Gastroesophageal sphincter (tissue), 4 donors: ENCODE measurements around the gene SPATA6. TPM values are rescaled to one million over a fixed set of nuclear protein-coding genes. Genes with fewer than 3 reads are reported as not detected.
A peak's percentile ranks its signal among the peaks of the same experiment; 100 is the strongest.

Experiments
- ATAC-seq: fragments of 150-250 bp; one replicate; pipeline ENCODE4 v1.9.1; 2016; ENCODE audit warnings: mild to moderate bottlenecking, moderate library complexity
- H3K27ac ChIP-seq, 4 donors: fragments of 200-600 bp; sonication (generic) in 3 of 4; 1 replicate in 3 of 4; 2 replicates in 1 of 4; pipeline ENCODE4 v1.5.1; 2016 to 2019
- H3K27me3 ChIP-seq: fragments of 200-600 bp; sonication (generic); one replicate; pipeline ENCODE4 v1.5.1; 2019
- H3K36me3 ChIP-seq, 2 donors: fragments of 200-600 bp; sonication (generic); one replicate each; pipeline ENCODE4 v1.5.1; 2019; ENCODE audit warnings: control low read depth in 1 of 2
- H3K4me1 ChIP-seq, 3 donors: fragments of 200-600 bp; sonication (generic); 1 replicate in 2 of 3; 2 replicates in 1 of 3; pipeline ENCODE4 v1.5.1; 2016 to 2019; ENCODE audit warnings: control low read depth in 2 of 3
- H3K4me3 ChIP-seq, 2 donors: fragments of 200-600 bp; sonication (generic); one replicate each; pipeline ENCODE4 v1.5.1; 2019; ENCODE audit warnings: mild to moderate bottlenecking in 1 of 2, moderate library complexity in 1 of 2
- H3K9me3 ChIP-seq, 3 donors: fragments of 200-600 bp; sonication (generic); one replicate each; pipeline ENCODE4 v1.5.1; 2017 to 2019; ENCODE audit warnings: control low read depth in 2 of 3
- EP300 ChIP-seq: sonication (generic); formaldehyde crosslinking; IDR thresholded peaks from one replicate; pipeline ENCODE4 v1.6.1; 2017; ENCODE audit warnings: antibody characterized with exemption, mild to moderate bottlenecking
- POLR2A ChIP-seq, 2 donors: fragments of 450-650 bp; IDR thresholded peaks; one replicate each; pipeline ENCODE4 v1.6.1; 2017; ENCODE audit warnings: antibody characterized with exemption in 2 of 2, mild to moderate bottlenecking in 2 of 2, moderate library complexity in 1 of 2
- POLR2AphosphoS5 ChIP-seq: sonication (generic); formaldehyde crosslinking; IDR thresholded peaks from one replicate; pipeline ENCODE4 v1.6.1; 2017; ENCODE audit warnings: antibody characterized with exemption
- WGBS, 2 donors: methylation state at CpG; one replicate each; pipeline ENCODE4 v1.1.5; 2018; ENCODE audit warnings: low coverage in 1 of 2; 5-methylcytosine and 5-hydroxymethylcytosine counted together
- small RNA-seq, 4 donors: library from RNA; depleted of rRNA; stranded (forward); fragments of <200 nt; gene quantifications; one replicate each; pipeline ENCODE3, GENCODE V24; 2016
- total RNA-seq, 4 donors: library from RNA; depleted of rRNA; stranded (reverse); fragments of >200 nt; gene quantifications; one replicate each; pipeline ENCODE4 v1.1.0, GENCODE V29; 2016
- TF ChIP-seq, protein P1 (sequence below), 4 experiments: fragments of 200-600 bp in 2 of 4; fragments of 450-650 bp in 2 of 4; sonication (generic) in 1 of 4; IDR thresholded peaks; one replicate each; pipeline ENCODE4 v1.5.1; 2017 to 2019; ENCODE audit warnings: antibody characterized with exemption in 4 of 4, mild to moderate bottlenecking in 2 of 4, moderate library complexity in 2 of 4

Gene SPATA6
- total RNA-seq, 4 donors from 2014 or later, result 16.3 to 31.9 (median 16.4) TPM

DNA sequence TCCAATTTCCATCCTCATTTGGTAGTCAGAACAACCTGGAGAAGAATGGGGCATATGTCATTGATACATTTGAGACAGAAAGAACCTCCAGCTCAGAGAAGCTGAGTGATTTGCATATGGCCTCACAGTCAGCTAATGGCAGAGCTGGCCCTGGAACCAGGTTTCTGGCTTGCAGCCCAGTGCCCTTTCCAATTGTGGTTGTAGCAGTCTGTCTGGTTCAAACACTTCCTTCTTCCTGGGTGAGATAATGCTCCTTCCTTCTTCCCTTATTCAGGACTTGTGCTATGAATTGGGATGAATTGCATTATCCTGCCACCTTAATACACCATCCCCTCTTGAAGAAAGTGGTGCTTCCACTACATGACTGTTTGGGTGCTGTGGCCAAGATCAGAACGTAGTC is 225.3 kb downstream of the SPATA6 start:
- Histone ChIP-seq H3K9me3 (no peaks in the 10 kb centered on the region), H3K27ac (no peak overlapping the region), H3K36me3 (no peaks in the 10 kb centered on the region), H3K4me3 (no peak overlapping the region), H3K27me3 (no peaks in the 10 kb centered on the region), H3K4me1 (no peaks in the 10 kb centered on the region)
- TF ChIP-seq POLR2AphosphoS5 (no peak), EP300 (no peak), POLR2A (IDR thresholded peaks at IDR 0.05) (no peak)
- TF ChIP-seq, protein P1, sequence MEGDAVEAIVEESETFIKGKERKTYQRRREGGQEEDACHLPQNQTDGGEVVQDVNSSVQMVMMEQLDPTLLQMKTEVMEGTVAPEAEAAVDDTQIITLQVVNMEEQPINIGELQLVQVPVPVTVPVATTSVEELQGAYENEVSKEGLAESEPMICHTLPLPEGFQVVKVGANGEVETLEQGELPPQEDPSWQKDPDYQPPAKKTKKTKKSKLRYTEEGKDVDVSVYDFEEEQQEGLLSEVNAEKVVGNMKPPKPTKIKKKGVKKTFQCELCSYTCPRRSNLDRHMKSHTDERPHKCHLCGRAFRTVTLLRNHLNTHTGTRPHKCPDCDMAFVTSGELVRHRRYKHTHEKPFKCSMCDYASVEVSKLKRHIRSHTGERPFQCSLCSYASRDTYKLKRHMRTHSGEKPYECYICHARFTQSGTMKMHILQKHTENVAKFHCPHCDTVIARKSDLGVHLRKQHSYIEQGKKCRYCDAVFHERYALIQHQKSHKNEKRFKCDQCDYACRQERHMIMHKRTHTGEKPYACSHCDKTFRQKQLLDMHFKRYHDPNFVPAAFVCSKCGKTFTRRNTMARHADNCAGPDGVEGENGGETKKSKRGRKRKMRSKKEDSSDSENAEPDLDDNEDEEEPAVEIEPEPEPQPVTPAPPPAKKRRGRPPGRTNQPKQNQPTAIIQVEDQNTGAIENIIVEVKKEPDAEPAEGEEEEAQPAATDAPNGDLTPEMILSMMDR (IDR thresholded peaks at IDR 0.05), result no peak
- ATAC-seq, result peak; percentile 35
- 60 to 86% methylated on average over 1 of the region's 1 CpG for WGBS, 2 donors

Small RNA genes lying within 50 kb of the gene (small RNA-seq; reads per million reads assigned to genes)
- gene RNU4-61P (0 reads per million in 4 donors), gene RNU6-723P (0 reads per million in 4 donors)

Other genes starting within 250 kb of the SPATA6 start
- gene SLC5A9, start 249.5 kb downstream of the SPATA6 start, total RNA-seq, result under 1 TPM in 2 of 4 donors, not detected in 2; 0.13 to 0.35 TPM